GM21515 (cell line): Measurements from ENCODE around the gene NDUFS8.

Experiments
- ATAC-seq: cut with Tn5 transposase; IDR thresholded peaks from one replicate; pipeline ENCODE4 v1.9.1; 2021; ENCODE audit not compliant: unreplicated experiment

NDUFS8 gene

GRCh38 chr11:68002938-68003845 lies 27.3 kb upstream of the NDUFS8 start:
- peak; percentile 34 for ATAC-seq

GRCh38 chr11:68003846-68004550 lies 26.5 kb upstream of the NDUFS8 start, which contains the start of gene UNC93B1:
UNC93B1 (minus strand) TSS chr11:68004097; CDS start chr11:68004043, 54 bp downstream.
- peak; percentile 55 for ATAC-seq

GRCh38 chr11:68004551-68005335 lies 25.7 kb upstream of the NDUFS8 start:
- no peak for ATAC-seq

- ATAC-seq: no peak
Observed at GRCh38 chr11:68006606-68007166, 23.8 kb upstream of the NDUFS8 start.

- ATAC-seq: no peak
Observed at GRCh38 chr11:68007498-68008380, 22.7 kb upstream of the NDUFS8 start.

GRCh38 chr11:68008381-68009337 lies 21.8 kb upstream of the NDUFS8 start:
- ATAC-seq: no peak

- no peak for ATAC-seq
Observed at GRCh38 chr11:68009391-68010089, 20.9 kb upstream of the NDUFS8 start.

- no peak for ATAC-seq
Observed at GRCh38 chr11:68010090-68011041, 20.1 kb upstream of the NDUFS8 start, which contains the start of gene ALDH3B1. ALDH3B1 (plus strand) TSS chr11:68010327; CDS start chr11:68015298, 4,971 bp downstream.

- ATAC-seq: no peak
Observed at GRCh38 chr11:68011051-68011943, 19.2 kb upstream of the NDUFS8 start.

- ATAC-seq: no peak
Observed at GRCh38 chr11:68012044-68012842, 18.2 kb upstream of the NDUFS8 start.

GRCh38 chr11:68012843-68013610 lies 17.5 kb upstream of the NDUFS8 start:
- no peak for ATAC-seq

- ATAC-seq: no peak
Observed at GRCh38 chr11:68013611-68014156, 16.8 kb upstream of the NDUFS8 start.

- ATAC-seq: no peak
Observed at GRCh38 chr11:68014157-68014946, 16.1 kb upstream of the NDUFS8 start.
